ENCODE results near the gene GLS.

Gene GLS

GRCh38 chr2:190970160-190970559, 89.5 kb downstream of the GLS start:
- Histone ChIP-seq H3K9ac (ENCODE audit: low read length) (no peak overlapping the region), H3K36me3 (ENCODE audit: control insufficient read depth, insufficient read depth, low read length) (peaks cover 31% of the 10 kb centered on the region), H3K4me3 (ENCODE audit: low read length) (no peak overlapping the region), H3K27me3 (ENCODE audit: control insufficient read depth, insufficient read depth, low read length) (no peaks in the 10 kb centered on the region), H3K4me1 (ENCODE audit: control insufficient read depth, insufficient read depth, low read length) (no peaks in the 10 kb centered on the region), H3K27ac (ENCODE audit: low read depth, low read length) (no peak overlapping the region)

GRCh38 chr2:190970873-190971506, 90.4 kb downstream of the GLS start:
- Histone ChIP-seq H3K9ac (ENCODE audit: low read length) (no peak overlapping the region), H3K4me3 (ENCODE audit: low read length) (no peak overlapping the region), H3K27me3 (ENCODE audit: control insufficient read depth, insufficient read depth, low read length) (no peaks in the 10 kb centered on the region), H3K4me1 (ENCODE audit: control insufficient read depth, insufficient read depth, low read length) (no peaks in the 10 kb centered on the region), H3K36me3 (ENCODE audit: control insufficient read depth, insufficient read depth, low read length) (peaks cover 31% of the 10 kb centered on the region), H3K27ac (ENCODE audit: low read depth, low read length) (no peak overlapping the region)

GRCh38 chr2:190972213-190972612, 91.6 kb downstream of the GLS start:
- Histone ChIP-seq H3K4me3 (ENCODE audit: low read length) (no peak overlapping the region), H3K9ac (ENCODE audit: low read length) (no peak overlapping the region), H3K27me3 (ENCODE audit: control insufficient read depth, insufficient read depth, low read length) (no peaks in the 10 kb centered on the region), H3K36me3 (ENCODE audit: control insufficient read depth, insufficient read depth, low read length) (peaks cover 33% of the 10 kb centered on the region), H3K27ac (ENCODE audit: low read depth, low read length) (no peak overlapping the region), H3K4me1 (ENCODE audit: control insufficient read depth, insufficient read depth, low read length) (no peaks in the 10 kb centered on the region)

- Histone ChIP-seq H3K27ac (ENCODE audit: low read depth, low read length) (no peak overlapping the region), H3K36me3 (ENCODE audit: control insufficient read depth, insufficient read depth, low read length) (peaks cover 37% of the 10 kb centered on the region), H3K27me3 (ENCODE audit: control insufficient read depth, insufficient read depth, low read length) (no peaks in the 10 kb centered on the region), H3K4me1 (ENCODE audit: control insufficient read depth, insufficient read depth, low read length) (no peaks in the 10 kb centered on the region), H3K9ac (ENCODE audit: low read length) (no peak overlapping the region), H3K4me3 (ENCODE audit: low read length) (no peak overlapping the region)
Measured at GRCh38 chr2:190972846-190973245, 92.2 kb downstream of the GLS start.

- no peak overlapping the region for H3K9ac ChIP-seq (ENCODE audit: low read length)
- peaks cover 37% of the 10 kb centered on the region for H3K36me3 ChIP-seq (ENCODE audit: control insufficient read depth, insufficient read depth, low read length)
- no peak overlapping the region for H3K4me3 ChIP-seq (ENCODE audit: low read length)
- H3K27ac ChIP-seq (ENCODE audit: low read depth, low read length) = no peak overlapping the region
- no peaks in the 10 kb centered on the region for H3K4me1 ChIP-seq (ENCODE audit: control insufficient read depth, insufficient read depth, low read length)
- H3K27me3 ChIP-seq (ENCODE audit: control insufficient read depth, insufficient read depth, low read length) = no peaks in the 10 kb centered on the region
Measured at GRCh38 chr2:190973262-190973661, 92.6 kb downstream of the GLS start.

GRCh38 chr2:190973726-190974628, 93.4 kb downstream of the GLS start:
- Histone ChIP-seq H3K9ac (ENCODE audit: low read length) (no peak overlapping the region), H3K4me3 (ENCODE audit: low read length) (no peak overlapping the region), H3K27ac (ENCODE audit: low read depth, low read length) (no peak overlapping the region), H3K27me3 (ENCODE audit: control insufficient read depth, insufficient read depth, low read length) (no peaks in the 10 kb centered on the region), H3K36me3 (ENCODE audit: control insufficient read depth, insufficient read depth, low read length) (peaks cover 40% of the 10 kb centered on the region), H3K4me1 (ENCODE audit: control insufficient read depth, insufficient read depth, low read length) (no peaks in the 10 kb centered on the region)

- H3K4me1 ChIP-seq (ENCODE audit: control insufficient read depth, insufficient read depth, low read length) = no peaks in the 10 kb centered on the region
- H3K4me3 ChIP-seq (ENCODE audit: low read length) = no peak overlapping the region
- H3K9ac ChIP-seq (ENCODE audit: low read length) = no peak overlapping the region
- H3K27me3 ChIP-seq (ENCODE audit: control insufficient read depth, insufficient read depth, low read length) = no peaks in the 10 kb centered on the region
- no peak overlapping the region for H3K27ac ChIP-seq (ENCODE audit: low read depth, low read length)
- peaks cover 35% of the 10 kb centered on the region for H3K36me3 ChIP-seq (ENCODE audit: control insufficient read depth, insufficient read depth, low read length)
Measured at GRCh38 chr2:190974629-190975361, 94.2 kb downstream of the GLS start.

GRCh38 chr2:190976521-190976920, 95.9 kb downstream of the GLS start:
- Histone ChIP-seq H3K36me3 (ENCODE audit: control insufficient read depth, insufficient read depth, low read length) (peaks cover 32% of the 10 kb centered on the region), H3K27me3 (ENCODE audit: control insufficient read depth, insufficient read depth, low read length) (no peaks in the 10 kb centered on the region), H3K9ac (ENCODE audit: low read length) (no peak overlapping the region), H3K4me1 (ENCODE audit: control insufficient read depth, insufficient read depth, low read length) (no peaks in the 10 kb centered on the region), H3K27ac (ENCODE audit: low read depth, low read length) (no peak overlapping the region), H3K4me3 (ENCODE audit: low read length) (no peak overlapping the region)

- no peaks in the 10 kb centered on the region for H3K4me1 ChIP-seq (ENCODE audit: control insufficient read depth, insufficient read depth, low read length)
- H3K36me3 ChIP-seq (ENCODE audit: control insufficient read depth, insufficient read depth, low read length) = peaks cover 27% of the 10 kb centered on the region
- H3K27ac ChIP-seq (ENCODE audit: low read depth, low read length) = no peak overlapping the region
- no peak overlapping the region for H3K9ac ChIP-seq (ENCODE audit: low read length)
- no peaks in the 10 kb centered on the region for H3K27me3 ChIP-seq (ENCODE audit: control insufficient read depth, insufficient read depth, low read length)
- no peak overlapping the region for H3K4me3 ChIP-seq (ENCODE audit: low read length)
Measured at GRCh38 chr2:190977505-190977904, 96.9 kb downstream of the GLS start.

- no peak overlapping the region for H3K9ac ChIP-seq (ENCODE audit: low read length)
- no peaks in the 10 kb centered on the region for H3K27me3 ChIP-seq (ENCODE audit: control insufficient read depth, insufficient read depth, low read length)
Measured at GRCh38 chr2:190978389-190979053, 97.9 kb downstream of the GLS start.

GRCh38 chr2:190979906-190980629, 99.4 kb downstream of the GLS start:
- peaks cover 30% of the 10 kb centered on the region for H3K36me3 ChIP-seq (ENCODE audit: control insufficient read depth, insufficient read depth, low read length)
- H3K4me1 ChIP-seq (ENCODE audit: control insufficient read depth, insufficient read depth, low read length) = no peaks in the 10 kb centered on the region
- no peak overlapping the region for H3K9ac ChIP-seq (ENCODE audit: low read length)
- H3K27me3 ChIP-seq (ENCODE audit: control insufficient read depth, insufficient read depth, low read length) = no peaks in the 10 kb centered on the region
- no peak overlapping the region for H3K4me3 ChIP-seq (ENCODE audit: low read length)
- H3K27ac ChIP-seq (ENCODE audit: low read depth, low read length) = no peak overlapping the region

More at GRCh38 chr2:190978389-190979053, 97.9 kb downstream of the GLS start:
- H3K4me3 ChIP-seq (ENCODE audit: low read length) = no peak overlapping the region
- no peaks in the 10 kb centered on the region for H3K4me1 ChIP-seq (ENCODE audit: control insufficient read depth, insufficient read depth, low read length)
- H3K27ac ChIP-seq (ENCODE audit: low read depth, low read length) = no peak overlapping the region
- H3K36me3 ChIP-seq (ENCODE audit: control insufficient read depth, insufficient read depth, low read length) = peaks cover 29% of the 10 kb centered on the region

Data from rectal smooth muscle tissue (tissue), 1 donor.